ENCODE data around the gene C17orf67. TPM values are rescaled to one million over a fixed set of nuclear protein-coding genes. Genes with fewer than 3 reads are reported as not detected.

C17orf67 gene
- total and polyA plus RNA-seq, 2 of the 13 experiments (the other 11 are each of a cell fraction or from before 2014, with no cell fraction given): 0.41 to 0.86 TPM

DNA sequence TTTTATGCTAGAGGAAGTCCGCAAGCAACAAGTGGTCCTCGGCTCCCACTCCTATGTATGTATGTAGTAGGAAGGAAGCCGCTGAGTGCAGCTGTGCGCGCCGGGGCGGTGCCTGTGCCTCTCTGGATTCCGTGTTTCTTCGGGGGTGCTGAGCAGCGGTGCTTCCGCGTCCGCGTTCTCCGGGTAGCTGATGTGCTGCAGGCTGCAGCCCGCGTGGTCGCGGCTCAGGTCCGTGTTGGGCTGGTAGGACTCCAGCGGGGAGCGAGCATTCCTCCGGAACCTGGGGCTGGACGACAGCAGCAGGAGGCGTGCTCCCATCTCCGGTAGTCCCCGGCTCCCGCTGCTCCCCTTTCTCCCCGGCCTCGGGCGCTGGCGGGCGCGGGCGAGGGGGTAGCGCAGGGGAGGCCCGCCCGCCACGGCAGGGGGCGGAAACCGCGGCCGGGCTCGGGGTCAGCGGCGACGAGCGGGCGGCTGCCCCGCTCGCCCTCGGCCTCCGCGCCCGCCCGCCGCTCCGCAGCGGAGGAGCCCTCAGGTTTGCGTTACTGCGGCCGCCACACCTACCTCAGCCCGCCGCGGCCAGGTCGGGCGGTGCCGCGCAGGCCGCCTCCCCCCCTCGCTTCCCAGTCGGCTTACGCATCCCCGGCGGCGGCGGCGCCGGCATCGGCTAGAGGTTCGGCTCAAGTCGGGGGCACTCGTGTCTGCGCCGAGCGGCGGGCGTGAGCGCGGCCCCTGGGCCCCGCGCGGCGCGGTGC is 487 bp downstream of the C17orf67 start (continued):
- no peak for TF ChIP-seq ZNF720 (CRISPR knock-in tag; IDR thresholded peaks at IDR 0.05)
- 0 out of 2 replicates have a peak, but pooled peaks have one; percentile 48 for TF ChIP-seq MTA3 (CRISPR knock-in tag; IDR thresholded peaks at IDR 0.05)
- TF ChIP-seq, protein P1, sequence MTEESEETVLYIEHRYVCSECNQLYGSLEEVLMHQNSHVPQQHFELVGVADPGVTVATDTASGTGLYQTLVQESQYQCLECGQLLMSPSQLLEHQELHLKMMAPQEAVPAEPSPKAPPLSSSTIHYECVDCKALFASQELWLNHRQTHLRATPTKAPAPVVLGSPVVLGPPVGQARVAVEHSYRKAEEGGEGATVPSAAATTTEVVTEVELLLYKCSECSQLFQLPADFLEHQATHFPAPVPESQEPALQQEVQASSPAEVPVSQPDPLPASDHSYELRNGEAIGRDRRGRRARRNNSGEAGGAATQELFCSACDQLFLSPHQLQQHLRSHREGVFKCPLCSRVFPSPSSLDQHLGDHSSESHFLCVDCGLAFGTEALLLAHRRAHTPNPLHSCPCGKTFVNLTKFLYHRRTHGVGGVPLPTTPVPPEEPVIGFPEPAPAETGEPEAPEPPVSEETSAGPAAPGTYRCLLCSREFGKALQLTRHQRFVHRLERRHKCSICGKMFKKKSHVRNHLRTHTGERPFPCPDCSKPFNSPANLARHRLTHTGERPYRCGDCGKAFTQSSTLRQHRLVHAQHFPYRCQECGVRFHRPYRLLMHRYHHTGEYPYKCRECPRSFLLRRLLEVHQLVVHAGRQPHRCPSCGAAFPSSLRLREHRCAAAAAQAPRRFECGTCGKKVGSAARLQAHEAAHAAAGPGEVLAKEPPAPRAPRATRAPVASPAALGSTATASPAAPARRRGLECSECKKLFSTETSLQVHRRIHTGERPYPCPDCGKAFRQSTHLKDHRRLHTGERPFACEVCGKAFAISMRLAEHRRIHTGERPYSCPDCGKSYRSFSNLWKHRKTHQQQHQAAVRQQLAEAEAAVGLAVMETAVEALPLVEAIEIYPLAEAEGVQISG (CRISPR knock-in tag; IDR thresholded peaks at IDR 0.05): peak; percentile 13
- no peak for TF ChIP-seq CENPX (CRISPR knock-in tag; IDR thresholded peaks at IDR 0.05)
- no peak for TF ChIP-seq ZNF850 (CRISPR knock-in tag; conservative IDR thresholded peaks at IDR 0.05)
- TF ChIP-seq SMC3 (IDR thresholded peaks at IDR 0.05; ENCODE audit: low read length): no peak
- TF ChIP-seq ZNF747 (CRISPR knock-in tag; IDR thresholded peaks at IDR 0.05; ENCODE audit: borderline replicate concordance): peak; percentile 66; the same call in 1 of the 2 replicates
- no peak for TF ChIP-seq ZNF883 (CRISPR knock-in tag; IDR thresholded peaks at IDR 0.05; ENCODE audit: not compliant biosample characterization)
- no peak for TF ChIP-seq ZNF605 (CRISPR knock-in tag; IDR thresholded peaks at IDR 0.05)
- TF ChIP-seq SRSF9 (IDR thresholded peaks at IDR 0.05; ENCODE audit: borderline replicate concordance, insufficient read depth, low read depth, low read length, poor library complexity, severe bottlenecking): no peak
- TF ChIP-seq FOXO1 (CRISPR knock-in tag; IDR thresholded peaks at IDR 0.05): no peak; the same call in 1 of the 2 replicates
- TF ChIP-seq ZNF101 (CRISPR knock-in tag; IDR thresholded peaks at IDR 0.05; ENCODE audit: borderline replicate concordance, low read depth): no peak
- TF ChIP-seq GATA4 (IDR thresholded peaks at IDR 0.05; ENCODE audit: borderline replicate concordance, low read depth): no peak
- TF ChIP-seq FIP1L1 (IDR thresholded peaks at IDR 0.05; ENCODE audit: borderline replicate concordance, insufficient read depth, low read depth, low read length): no peak
- TF ChIP-seq, protein P2, sequence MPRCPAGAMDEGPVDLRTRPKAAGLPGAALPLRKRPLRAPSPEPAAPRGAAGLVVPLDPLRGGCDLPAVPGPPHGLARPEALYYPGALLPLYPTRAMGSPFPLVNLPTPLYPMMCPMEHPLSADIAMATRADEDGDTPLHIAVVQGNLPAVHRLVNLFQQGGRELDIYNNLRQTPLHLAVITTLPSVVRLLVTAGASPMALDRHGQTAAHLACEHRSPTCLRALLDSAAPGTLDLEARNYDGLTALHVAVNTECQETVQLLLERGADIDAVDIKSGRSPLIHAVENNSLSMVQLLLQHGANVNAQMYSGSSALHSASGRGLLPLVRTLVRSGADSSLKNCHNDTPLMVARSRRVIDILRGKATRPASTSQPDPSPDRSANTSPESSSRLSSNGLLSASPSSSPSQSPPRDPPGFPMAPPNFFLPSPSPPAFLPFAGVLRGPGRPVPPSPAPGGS (CRISPR knock-in tag; IDR thresholded peaks at IDR 0.05): no peak; the same call in 1 of the 2 replicates
- TF ChIP-seq, protein P3, sequence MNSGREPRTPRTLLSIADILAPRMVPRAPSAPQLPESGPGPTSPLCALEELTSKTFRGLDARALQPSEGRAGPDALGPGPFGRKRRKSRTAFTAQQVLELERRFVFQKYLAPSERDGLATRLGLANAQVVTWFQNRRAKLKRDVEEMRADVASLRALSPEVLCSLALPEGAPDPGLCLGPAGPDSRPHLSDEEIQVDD (CRISPR knock-in tag; IDR thresholded peaks at IDR 0.05; ENCODE audit: borderline replicate concordance): 0 out of 2 replicates have a peak, but pooled peaks have one; percentile 28
- TF ChIP-seq SKIL (CRISPR knock-in tag; IDR thresholded peaks at IDR 0.05; ENCODE audit: borderline replicate concordance): no peak
- TF ChIP-seq AKAP8 (CRISPR knock-in tag; IDR thresholded peaks at IDR 0.05): peak; percentile 48; the same call in 1 of the 2 replicates
- TF ChIP-seq NFIC (IDR thresholded peaks at IDR 0.05; ENCODE audit: low read length): no peak
- no peak for TF ChIP-seq NFYC (CRISPR knock-in tag; IDR thresholded peaks at IDR 0.05)
- no peak for TF ChIP-seq ZNF614 (CRISPR knock-in tag; IDR thresholded peaks at IDR 0.05; ENCODE audit: borderline replicate concordance)
- peak; percentile 14 for TF ChIP-seq YY1 (IDR thresholded peaks at IDR 0.05; ENCODE audit: insufficient read depth, insufficient replicate concordance, low read depth, low read length)
- no peak for TF ChIP-seq NR2F2 (IDR thresholded peaks at IDR 0.05; ENCODE audit: borderline replicate concordance, low read depth)
